ENCODE measurements around the gene SMAD3.

Gene SMAD3

GRCh38 chr15:67036775-67037555 is 28.4 kb upstream of the SMAD3 start:
- no peak for DNase-seq

- DNase-seq: no peak
Observed at GRCh38 chr15:67037694-67038093, 27.7 kb upstream of the SMAD3 start.

GRCh38 chr15:67038736-67039135 is 26.7 kb upstream of the SMAD3 start:
- DNase-seq: no peak

- no peak for DNase-seq
Observed at GRCh38 chr15:67039384-67040075, 25.9 kb upstream of the SMAD3 start.

- no peak for DNase-seq
Observed at GRCh38 chr15:67040277-67040676, 25.1 kb upstream of the SMAD3 start.

GRCh38 chr15:67042551-67043142 is 22.8 kb upstream of the SMAD3 start:
- DNase-seq: no peak

GRCh38 chr15:67043939-67044771 is 21.2 kb upstream of the SMAD3 start:
- no peak for DNase-seq

GRCh38 chr15:67047149-67047661 is 18.2 kb upstream of the SMAD3 start:
- DNase-seq: no peak

- no peak for DNase-seq
Observed at GRCh38 chr15:67048281-67049279, 16.8 kb upstream of the SMAD3 start.

- no peak for DNase-seq
Observed at GRCh38 chr15:67049351-67050044, 15.9 kb upstream of the SMAD3 start.

GRCh38 chr15:67050062-67050461 is 15.3 kb upstream of the SMAD3 start:
- no peak for DNase-seq

GRCh38 chr15:67050522-67051087 is 14.8 kb upstream of the SMAD3 start:
- no peak for DNase-seq

- no peak for DNase-seq
Observed at GRCh38 chr15:67051088-67052045, 14.0 kb upstream of the SMAD3 start.

- no peak for DNase-seq
Observed at GRCh38 chr15:67054676-67055075, 10.7 kb upstream of the SMAD3 start.

- DNase-seq: no peak
Observed at GRCh38 chr15:67059127-67059553, 6.3 kb upstream of the SMAD3 start.

- DNase-seq: no peak
Observed at GRCh38 chr15:67061811-67062368, 3.5 kb upstream of the SMAD3 start.

GRCh38 chr15:67062369-67062985 is 2.9 kb upstream of the SMAD3 start:
- DNase-seq: no peak
